T47D (cell line): ENCODE measurements around the gene TNFSF13.
"Not testable (repeated sequence)": the region's sequence is repeated elsewhere in the genome, so short reads cannot be mapped to it uniquely, and the experiment has no call there.

Experiments used
- DNase-seq, 2 experiments: peaks; one replicate each; pipeline versions ENCODE4 v3.0.0 to v3.0.0-alpha.2; 2011 to 2012; ENCODE audit warnings: low read depth in 1 of 2, low spot score in 1 of 2
- JUND ChIP-seq: IDR thresholded peaks from 2 replicates; pipeline ENCODE4 v1.6.1; 2012; ENCODE audit warnings: low read depth
- in situ Hi-C: cut with HindIII; loops from 2 replicates; pipeline ENCODE4 v1.10.0; 2016; ENCODE audit warnings: low sequenced_read_pairs, low pct_unique_long_range_greater_than_20kb

TNFSF13 gene

GRCh38 chr17:7592422-7593021, 34.0 kb downstream of the TNFSF13 start:
- DNase-seq: no peak
- in situ Hi-C loops: no loop called here
- TF ChIP-seq JUND: no peak

DNA sequence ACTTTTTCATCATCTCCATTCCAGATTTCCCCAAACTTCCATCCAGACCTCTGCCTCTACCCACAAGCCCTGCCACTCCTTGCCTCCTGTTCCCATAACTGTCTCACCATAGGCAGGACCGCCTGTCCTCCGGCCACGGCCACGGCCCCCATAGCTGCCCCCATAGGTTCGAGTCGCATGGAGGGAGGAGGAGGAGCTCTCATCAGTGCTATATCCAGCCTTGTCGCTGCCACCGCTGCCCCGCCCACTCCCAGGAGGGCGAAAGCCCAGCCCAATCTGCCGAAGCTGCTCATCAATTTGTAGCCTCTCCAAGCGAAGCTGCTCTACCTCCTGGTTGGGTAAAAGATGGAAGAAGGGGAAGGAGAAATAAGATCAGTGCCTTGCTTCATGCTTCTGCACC, 34.7 kb downstream of the TNFSF13 start:
- DNase-seq: no peak
- in situ Hi-C loops: no loop called here
- TF ChIP-seq JUND: no peak

- in situ Hi-C loops, DNase-seq: not testable (repeated sequence)
Measured at GRCh38 chr17:7597561-7597960, 39.0 kb downstream of the TNFSF13 start.

GRCh38 chr17:7606280-7606679, 47.7 kb downstream of the TNFSF13 start:
- no peak for TF ChIP-seq JUND
- no peak for DNase-seq
- in situ Hi-C loops: no loop called here

DNA sequence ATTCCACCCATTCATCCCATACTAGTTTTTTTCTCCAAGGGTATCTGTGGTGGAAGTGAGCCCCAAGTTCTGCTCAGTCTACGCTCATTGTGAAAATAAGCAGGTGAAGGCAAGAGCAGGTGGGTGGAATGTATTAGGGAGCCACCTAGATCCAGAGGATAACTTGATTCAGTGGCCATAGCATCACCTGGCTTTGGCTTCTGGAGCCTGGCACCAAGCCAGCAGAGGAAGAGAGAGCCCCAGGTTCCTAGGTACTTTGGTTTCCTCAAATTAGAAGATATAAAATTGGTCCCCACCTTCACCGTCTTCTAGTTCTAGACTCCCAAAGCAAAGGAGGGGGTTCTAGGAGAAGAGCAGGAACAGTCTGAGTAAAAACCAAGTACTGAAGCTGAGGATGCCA, 52.1 kb downstream of the TNFSF13 start:
- no peak for DNase-seq
- in situ Hi-C loops: no loop called here
- no peak for TF ChIP-seq JUND
